HCT116 (cell line): ENCODE results near the gene SORBS1. TPM values are rescaled to one million over a fixed set of nuclear protein-coding genes. Genes with fewer than 3 reads are reported as not detected.
A peak's percentile ranks its signal among the peaks of the same experiment; 100 is the strongest.

Source experiments
- ATAC-seq: fragments of 200-7000 bp; cut with Tn5 transposase; 2 replicates; pipeline ENCODE4 v1.9.1; 2020; ENCODE audit warnings: mild to moderate bottlenecking, moderate library complexity
- BruUV-seq: library from RNA; stranded (reverse); fragments of 400-500 nt; replicated peaks from 2 replicates; lab custom pipeline; 2021; lab: Mats Ljungman, UMichigan
- CTCF ChIA-PET: fragments of 300-600 bp; sonication (Branson Sonifier 250); formaldehyde crosslinking; loops from one replicate; lab custom pipeline; 2021; ENCODE audit warnings: antibody characterized with exemption; lab: Charles Lee
- POLR2A ChIA-PET: fragments of 300-600, 350-600 bp; sonication (Branson Sonifier 250); formaldehyde crosslinking; loops from one replicate; lab custom pipeline; 2021; ENCODE audit warnings: antibody characterized with exemption; lab: Charles Lee
- RAD21 ChIA-PET, 2 experiments: fragments of 300-600 bp; sonication (Branson Sonifier 250); formaldehyde crosslinking; loops; one replicate each; lab custom pipeline; 2023; ENCODE audit warnings: low total read pairs in 2 of 2; ENCODE audit not compliant: uncharacterized antibody in 2 of 2, unreplicated experiment in 2 of 2, low non-redundant PET in 1 of 2; lab: Charles Lee
- DNase-seq: peaks from one replicate; pipeline ENCODE4 v3.0.0-alpha.2; 2010; ENCODE audit warnings: low read depth, low spot score
- H2AFZ ChIP-seq: fragments of 200-600 bp; shearing (Covaris generic), sonication (generic); 2 replicates; pipeline ENCODE4 v1.6.1; 2017; ENCODE audit warnings: low read depth, mixed run types, mixed read lengths, antibody characterized with exemption, low read length; ENCODE audit not compliant: poor library complexity, severe bottlenecking
- H3K27ac ChIP-seq: 2 replicates; pipeline ENCODE4 v1.5.1; 2012; ENCODE audit warnings: low read depth, low read length
- H3K27me3 ChIP-seq: fragments of 200-600 bp; sonication (generic); 2 replicates; pipeline ENCODE4 v1.6.1; 2016; ENCODE audit warnings: mixed run types, low read length, mixed read lengths; ENCODE audit not compliant: insufficient read depth
- H3K36me3 ChIP-seq, 2 experiments: fragments of 200-500 bp in 1 of 2; fragments of 200-600 bp in 1 of 2; sonication (Bioruptor generic) in 1 of 2; sonication (generic) in 1 of 2; 2 replicates each; pipeline versions ENCODE4 v1.5.1 to v1.6.1; 2014 to 2016; ENCODE audit warnings: low read length in 2 of 2, inconsistent platforms in 1 of 2, mixed read lengths in 1 of 2, mixed run types in 1 of 2; ENCODE audit not compliant: insufficient read depth in 2 of 2, control insufficient read depth in 1 of 2
- H3K4me1 ChIP-seq, 2 experiments: fragments of 200-600 bp in 1 of 2; sonication (generic) in 1 of 2; 2 replicates each; pipeline versions ENCODE4 v1.5.1 to v1.6.1; 2012 to 2017; ENCODE audit warnings: low read length in 2 of 2, inconsistent platforms in 1 of 2, mild to moderate bottlenecking in 1 of 2, mixed read lengths in 1 of 2, mixed run types in 1 of 2, moderate library complexity in 1 of 2; ENCODE audit not compliant: insufficient read depth in 2 of 2, control insufficient read depth in 1 of 2
- H3K4me2 ChIP-seq: fragments of 200-600 bp; sonication (generic); 2 replicates; pipeline ENCODE4 v1.6.1; 2017; ENCODE audit warnings: mixed run types, low read length, mixed read lengths
- H3K4me3 ChIP-seq, 2 experiments: fragments of 200-600 bp in 1 of 2; sonication (generic) in 1 of 2; replicated peaks in 1 of 2; 2 replicates each; pipeline ENCODE4 v1.5.1; 2011 to 2016; ENCODE audit warnings: low read length in 2 of 2, control low read depth in 1 of 2, low read depth in 1 of 2, mild to moderate bottlenecking in 1 of 2, mixed read lengths in 1 of 2, mixed run types in 1 of 2
- H3K79me2 ChIP-seq: fragments of 200-600 bp; sonication (generic); 2 replicates; pipeline ENCODE4 v1.6.1; 2017; ENCODE audit warnings: mild to moderate bottlenecking, mixed run types, low read length, moderate library complexity, mixed read lengths; ENCODE audit not compliant: insufficient read depth
- H3K9ac ChIP-seq: fragments of 200-600 bp; sonication (generic); 2 replicates; pipeline ENCODE4 v1.6.1; 2016; ENCODE audit warnings: low read length, mixed read lengths
- H3K9me2 ChIP-seq: fragments of 200-600 bp; sonication (generic), shearing (Covaris generic); 2 replicates; pipeline ENCODE4 v1.6.1; 2017; ENCODE audit warnings: mixed run types, mild to moderate bottlenecking, moderate library complexity; ENCODE audit not compliant: insufficient read depth
- H3K9me3 ChIP-seq, 2 experiments: fragments of 200-500 bp in 1 of 2; fragments of 200-600 bp in 1 of 2; sonication (Bioruptor generic) in 1 of 2; sonication (generic) in 1 of 2; 2 replicates each; pipeline ENCODE4 v1.6.1; 2014 to 2017; ENCODE audit warnings: low read length in 2 of 2, mixed read lengths in 2 of 2, inconsistent platforms in 1 of 2, low read depth in 1 of 2, mild to moderate bottlenecking in 1 of 2, mixed run types in 1 of 2, moderate library complexity in 1 of 2; ENCODE audit not compliant: control insufficient read depth in 1 of 2, insufficient read depth in 1 of 2
- H4K20me1 ChIP-seq: fragments of 200-600 bp; sonication (generic), shearing (Covaris generic); 2 replicates; pipeline ENCODE4 v1.6.1; 2017; ENCODE audit warnings: mixed run types, mild to moderate bottlenecking, moderate library complexity; ENCODE audit not compliant: insufficient read depth
- ELF1 ChIP-seq: IDR thresholded peaks from 2 replicates; pipeline ENCODE4 v1.6.1; 2012; ENCODE audit warnings: low read depth, borderline replicate concordance
- EZH2 ChIP-seq: fragments of 200-600 bp; sonication (generic); IDR thresholded peaks from 2 replicates; pipeline ENCODE4 v1.6.1; 2017; ENCODE audit warnings: antibody characterized with exemption, mixed run types
- EZH2phosphoT487 ChIP-seq: fragments of 200-600 bp; IDR thresholded peaks from 2 replicates; pipeline ENCODE4 v1.6.1; 2018; ENCODE audit warnings: antibody characterized with exemption, borderline replicate concordance
- POLR2AphosphoS5 ChIP-seq: IDR thresholded peaks from 2 replicates; pipeline ENCODE4 v1.6.1; 2011; ENCODE audit warnings: mild to moderate bottlenecking, low read depth, low read length, moderate library complexity
- intact Hi-C: fragments of 100-400 bp; cut with micrococcal nuclease; formaldehyde crosslinking; loops from 2 replicates; pipeline ENCODE4 v1.10.0; 2022
- total RNA-seq: library from RNA; stranded (reverse); gene quantifications from one replicate; pipeline ENCODE4 v1.2.1, GENCODE V29; 2021; ENCODE audit not compliant: unreplicated experiment
- TF ChIP-seq, protein P1 (sequence below): IDR thresholded peaks from 2 replicates; pipeline ENCODE4 v1.6.1; 2012; ENCODE audit warnings: low read depth
- TF ChIP-seq, protein P2 (sequence below): IDR thresholded peaks from 2 replicates; pipeline ENCODE4 v1.6.1; 2012

The SORBS1 gene
- total RNA-seq, 1 experiment from 2014 or later, result 3.4 TPM

GRCh38 chr10:95411635-95412034 is 149.5 kb downstream of the SORBS1 start:
- H3K9me3 ChIP-seq, result no peaks in the 10 kb centered on the region
- peaks cover 3 to 10% of the 10 kb centered on the region in 2 experiments; a peak in 3 of 4 replicates for H3K4me1 ChIP-seq
- ChIA-PET RAD21 (no interaction called here), POLR2A (no interaction called here), CTCF (interaction anchor here (1.1 to 1.9 kb wide), 2 partner anchors 19 to 48 kb away, joined by 3 to 6 read pairs; no protein-coding TSS in a partner anchor)
- no peaks in the 10 kb centered on the region for H4K20me1 ChIP-seq
- no peak overlapping the region for H2AFZ ChIP-seq
- H3K9me2 ChIP-seq, result no peaks in the 10 kb centered on the region
- intact Hi-C loops, result no loop called here
- ATAC-seq (no peak), DNase-seq (no peak)
- H3K79me2 ChIP-seq, result no peaks in the 10 kb centered on the region
- no peak for TF ChIP-seq ELF1
- TF ChIP-seq EZH2, result no peak
- TF ChIP-seq, protein P1, sequence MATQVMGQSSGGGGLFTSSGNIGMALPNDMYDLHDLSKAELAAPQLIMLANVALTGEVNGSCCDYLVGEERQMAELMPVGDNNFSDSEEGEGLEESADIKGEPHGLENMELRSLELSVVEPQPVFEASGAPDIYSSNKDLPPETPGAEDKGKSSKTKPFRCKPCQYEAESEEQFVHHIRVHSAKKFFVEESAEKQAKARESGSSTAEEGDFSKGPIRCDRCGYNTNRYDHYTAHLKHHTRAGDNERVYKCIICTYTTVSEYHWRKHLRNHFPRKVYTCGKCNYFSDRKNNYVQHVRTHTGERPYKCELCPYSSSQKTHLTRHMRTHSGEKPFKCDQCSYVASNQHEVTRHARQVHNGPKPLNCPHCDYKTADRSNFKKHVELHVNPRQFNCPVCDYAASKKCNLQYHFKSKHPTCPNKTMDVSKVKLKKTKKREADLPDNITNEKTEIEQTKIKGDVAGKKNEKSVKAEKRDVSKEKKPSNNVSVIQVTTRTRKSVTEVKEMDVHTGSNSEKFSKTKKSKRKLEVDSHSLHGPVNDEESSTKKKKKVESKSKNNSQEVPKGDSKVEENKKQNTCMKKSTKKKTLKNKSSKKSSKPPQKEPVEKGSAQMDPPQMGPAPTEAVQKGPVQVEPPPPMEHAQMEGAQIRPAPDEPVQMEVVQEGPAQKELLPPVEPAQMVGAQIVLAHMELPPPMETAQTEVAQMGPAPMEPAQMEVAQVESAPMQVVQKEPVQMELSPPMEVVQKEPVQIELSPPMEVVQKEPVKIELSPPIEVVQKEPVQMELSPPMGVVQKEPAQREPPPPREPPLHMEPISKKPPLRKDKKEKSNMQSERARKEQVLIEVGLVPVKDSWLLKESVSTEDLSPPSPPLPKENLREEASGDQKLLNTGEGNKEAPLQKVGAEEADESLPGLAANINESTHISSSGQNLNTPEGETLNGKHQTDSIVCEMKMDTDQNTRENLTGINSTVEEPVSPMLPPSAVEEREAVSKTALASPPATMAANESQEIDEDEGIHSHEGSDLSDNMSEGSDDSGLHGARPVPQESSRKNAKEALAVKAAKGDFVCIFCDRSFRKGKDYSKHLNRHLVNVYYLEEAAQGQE, result peak; percentile 51
- TF ChIP-seq, protein P2, sequence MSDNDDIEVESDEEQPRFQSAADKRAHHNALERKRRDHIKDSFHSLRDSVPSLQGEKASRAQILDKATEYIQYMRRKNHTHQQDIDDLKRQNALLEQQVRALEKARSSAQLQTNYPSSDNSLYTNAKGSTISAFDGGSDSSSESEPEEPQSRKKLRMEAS, result no peak
- TF ChIP-seq EZH2phosphoT487, result no peak
- TF ChIP-seq POLR2AphosphoS5, result no peak
- no peak overlapping the region for H3K27ac ChIP-seq
- no peak overlapping the region for H3K4me3 ChIP-seq
- no peak overlapping the region for H3K9ac ChIP-seq
- H3K4me2 ChIP-seq, result no peak overlapping the region
- BruUV-seq, result no TSS peak
- no peaks in the 10 kb centered on the region for H3K36me3 ChIP-seq
- H3K27me3 ChIP-seq, result no peaks in the 10 kb centered on the region
